Stimulated activated CD4-positive, alpha-beta T cell treated with anti-CD3 and anti-CD28 coated beads, Interleukin-15, amount 100 ng/mL, for 24 hours (primary cell): ENCODE results near the gene MLXIP.
"Not testable (repeated sequence)": the region's sequence is repeated elsewhere in the genome, so short reads cannot be mapped to it uniquely, and the experiment has no call there.

ENCODE experiments used
- DNase-seq: peaks from one replicate; pipeline ENCODE4 v3.0.0-alpha.2; 2020

Gene MLXIP

GRCh38 chr12:122054842-122055520 is 23.6 kb upstream of the MLXIP start:
- no peak for DNase-seq

GRCh38 chr12:122056406-122056805 is 22.1 kb upstream of the MLXIP start:
- not testable (repeated sequence) for DNase-seq

- no peak for DNase-seq
Measured at GRCh38 chr12:122057007-122057735, 21.4 kb upstream of the MLXIP start.

GRCh38 chr12:122057769-122058168 is 20.8 kb upstream of the MLXIP start:
- no peak for DNase-seq

GRCh38 chr12:122058549-122059149 is 19.9 kb upstream of the MLXIP start:
- no peak for DNase-seq

GRCh38 chr12:122059203-122059960 is 19.2 kb upstream of the MLXIP start:
- DNase-seq: no peak

GRCh38 chr12:122060081-122060501 is 18.5 kb upstream of the MLXIP start:
- DNase-seq: no peak

- no peak for DNase-seq
Measured at GRCh38 chr12:122061253-122061652, 17.3 kb upstream of the MLXIP start.

- DNase-seq: no peak
Measured at GRCh38 chr12:122062832-122063693, 15.5 kb upstream of the MLXIP start.

GRCh38 chr12:122063694-122064024 is 14.9 kb upstream of the MLXIP start:
- DNase-seq: no peak

GRCh38 chr12:122064025-122064777 is 14.4 kb upstream of the MLXIP start:
- DNase-seq: peak; percentile 70

GRCh38 chr12:122064780-122065588 is 13.6 kb upstream of the MLXIP start:
- DNase-seq: no peak

GRCh38 chr12:122067548-122067947 is 11.0 kb upstream of the MLXIP start:
- no peak for DNase-seq

- peak; percentile 45 for DNase-seq
Measured at GRCh38 chr12:122067966-122068365, 10.6 kb upstream of the MLXIP start.

GRCh38 chr12:122072031-122072970 is 6.3 kb upstream of the MLXIP start:
- DNase-seq: no peak

- no peak for DNase-seq
Measured at GRCh38 chr12:122073815-122074214, 4.7 kb upstream of the MLXIP start.

GRCh38 chr12:122076743-122077495 is 1.6 kb upstream of the MLXIP start:
- DNase-seq: peak; percentile 33

- peak; percentile 48 for DNase-seq
Measured at GRCh38 chr12:122079033-122079531, 526 bp downstream of the MLXIP start.
